ENCODE data around the gene MAP4.

MAP4 gene

GRCh38 chr3:47851888-47852603 is 164.2 kb downstream of the MAP4 start:
- in situ Hi-C loops (cut with MboI; ENCODE audit: low pct_unique_long_range_greater_than_20kb, low sequenced_read_pairs, unreplicated experiment), result no loop called here
- DNase-seq (ENCODE audit: low spot score), result no peak
- TF ChIP-seq CTCF (IDR thresholded peaks at IDR 0.05; ENCODE audit: extremely low read depth, insufficient read depth, missing control alignments), result no peak

- in situ Hi-C loops (cut with MboI; ENCODE audit: low pct_unique_long_range_greater_than_20kb, low sequenced_read_pairs, unreplicated experiment), result no loop called here
- no peak for TF ChIP-seq CTCF (IDR thresholded peaks at IDR 0.05; ENCODE audit: extremely low read depth, insufficient read depth, missing control alignments)
- DNase-seq (ENCODE audit: low spot score), result no peak
Observed at GRCh38 chr3:47850564-47851410, 165.4 kb downstream of the MAP4 start.

- peak; percentile 43 for TF ChIP-seq CTCF (IDR thresholded peaks at IDR 0.05; ENCODE audit: extremely low read depth, insufficient read depth, missing control alignments)
- in situ Hi-C loops (cut with MboI; ENCODE audit: low pct_unique_long_range_greater_than_20kb, low sequenced_read_pairs, unreplicated experiment), result no loop called here
- DNase-seq (ENCODE audit: low spot score), result no peak
Observed at GRCh38 chr3:47849699-47850563, 166.3 kb downstream of the MAP4 start.

GRCh38 chr3:47849186-47849698 is 167.0 kb downstream of the MAP4 start:
- no peak for DNase-seq (ENCODE audit: low spot score)
- TF ChIP-seq CTCF (IDR thresholded peaks at IDR 0.05; ENCODE audit: extremely low read depth, insufficient read depth, missing control alignments), result no peak

GRCh38 chr3:47848599-47849117 is 167.6 kb downstream of the MAP4 start:
- in situ Hi-C loops (cut with MboI; ENCODE audit: low pct_unique_long_range_greater_than_20kb, low sequenced_read_pairs, unreplicated experiment), result no loop called here
- no peak for TF ChIP-seq CTCF (IDR thresholded peaks at IDR 0.05; ENCODE audit: extremely low read depth, insufficient read depth, missing control alignments)
- no peak for DNase-seq (ENCODE audit: low spot score)

More at GRCh38 chr3:47849186-47849698, 167.0 kb downstream of the MAP4 start:
- in situ Hi-C loops (cut with MboI; ENCODE audit: low pct_unique_long_range_greater_than_20kb, low sequenced_read_pairs, unreplicated experiment), result no loop called here
